Measurements from ENCODE around the gene ZNF862. TPM values are rescaled to one million over a fixed set of nuclear protein-coding genes. Genes with fewer than 3 reads are reported as not detected.

ZNF862 gene
- total RNA-seq, 1 experiment from 2014 or later = 3.6 TPM

DNA sequence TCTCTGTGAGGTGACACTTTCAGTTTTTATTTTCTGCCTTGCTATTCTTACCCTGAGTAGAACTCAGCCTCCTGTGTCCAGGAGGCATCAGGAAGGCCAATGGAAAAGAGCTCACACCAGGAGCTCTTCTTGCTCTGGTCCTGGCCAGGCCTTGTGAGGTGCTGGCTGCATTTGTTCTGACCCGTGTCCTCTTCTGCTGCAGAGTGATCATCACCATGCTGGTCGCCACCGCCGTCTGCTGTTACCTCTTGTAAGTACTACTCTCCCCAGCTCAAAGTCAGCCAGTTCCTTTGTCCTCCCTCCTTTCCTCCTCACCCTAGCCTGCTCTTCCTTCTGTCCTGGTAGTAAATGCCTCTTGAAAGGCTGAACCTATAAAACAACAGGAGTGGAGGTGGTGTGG lies 37.2 kb downstream of the ZNF862 start:
- POLR2A ChIA-PET = no interaction called here
- Mint-ChIP-seq H3K4me3 (peak overlapping the region; percentile 68; the same call in 1 of the 2 replicates), H3K27ac (no peak overlapping the region; the same call in 1 of the 2 replicates), H3K27me3 (ENCODE audit: low read depth) (peaks cover 26% of the 10 kb centered on the region), H3K36me3 (no peaks in the 10 kb centered on the region), H3K4me1 (peaks cover 16% of the 10 kb centered on the region), H3K9me3 (no peaks in the 10 kb centered on the region)
- TF ChIP-seq JAZF1 (CRISPR knock-in tag; IDR thresholded peaks at IDR 0.05) = no peak
- TF ChIP-seq FOXK1 (CRISPR knock-in tag; IDR thresholded peaks at IDR 0.05) = no peak
- TF ChIP-seq ZNF423 (CRISPR knock-in tag; IDR thresholded peaks at IDR 0.05) = no peak
- TF ChIP-seq GTF2I (CRISPR knock-in tag; conservative IDR thresholded peaks at IDR 0.05) = no peak
- no peak for TF ChIP-seq GABPB1 (CRISPR knock-in tag; IDR thresholded peaks at IDR 0.05)
- no peak for TF ChIP-seq JUN (CRISPR knock-in tag; IDR thresholded peaks at IDR 0.05)
- TF ChIP-seq ZNF138 (CRISPR knock-in tag; conservative IDR thresholded peaks at IDR 0.05) = no peak
- TF ChIP-seq ESRRA (CRISPR knock-in tag; IDR thresholded peaks at IDR 0.05; ENCODE audit: borderline replicate concordance) = no peak
- TF ChIP-seq HMGXB4 (CRISPR knock-in tag; IDR thresholded peaks at IDR 0.05) = no peak
- TF ChIP-seq CREM (CRISPR knock-in tag; IDR thresholded peaks at IDR 0.05) = no peak
- TF ChIP-seq TEAD4 (CRISPR knock-in tag; IDR thresholded peaks at IDR 0.05) = no peak
- TF ChIP-seq NFE2L1 (CRISPR knock-in tag; IDR thresholded peaks at IDR 0.05) = no peak
- TF ChIP-seq, protein P1, sequence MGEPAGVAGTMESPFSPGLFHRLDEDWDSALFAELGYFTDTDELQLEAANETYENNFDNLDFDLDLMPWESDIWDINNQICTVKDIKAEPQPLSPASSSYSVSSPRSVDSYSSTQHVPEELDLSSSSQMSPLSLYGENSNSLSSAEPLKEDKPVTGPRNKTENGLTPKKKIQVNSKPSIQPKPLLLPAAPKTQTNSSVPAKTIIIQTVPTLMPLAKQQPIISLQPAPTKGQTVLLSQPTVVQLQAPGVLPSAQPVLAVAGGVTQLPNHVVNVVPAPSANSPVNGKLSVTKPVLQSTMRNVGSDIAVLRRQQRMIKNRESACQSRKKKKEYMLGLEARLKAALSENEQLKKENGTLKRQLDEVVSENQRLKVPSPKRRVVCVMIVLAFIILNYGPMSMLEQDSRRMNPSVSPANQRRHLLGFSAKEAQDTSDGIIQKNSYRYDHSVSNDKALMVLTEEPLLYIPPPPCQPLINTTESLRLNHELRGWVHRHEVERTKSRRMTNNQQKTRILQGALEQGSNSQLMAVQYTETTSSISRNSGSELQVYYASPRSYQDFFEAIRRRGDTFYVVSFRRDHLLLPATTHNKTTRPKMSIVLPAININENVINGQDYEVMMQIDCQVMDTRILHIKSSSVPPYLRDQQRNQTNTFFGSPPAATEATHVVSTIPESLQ (CRISPR knock-in tag; IDR thresholded peaks at IDR 0.05) = no peak
- TF ChIP-seq IRF2 (CRISPR knock-in tag; IDR thresholded peaks at IDR 0.05; ENCODE audit: borderline replicate concordance, low read depth) = no peak
- TF ChIP-seq MYBL2 (CRISPR knock-in tag; IDR thresholded peaks at IDR 0.05) = no peak
- no peak for TF ChIP-seq ETV6 (CRISPR knock-in tag; IDR thresholded peaks at IDR 0.05)
- no peak for ATAC-seq
- DNase-seq (ENCODE audit: low spot score) = no peak
- CTCF ChIA-PET = interaction anchor here (1.2 to 1.6 kb wide), 3 partner anchors 8 to 75 kb away, joined by 3 to 6 read pairs (median 4); no protein-coding TSS in a partner anchor

- Mint-ChIP-seq H3K4me3 (no peak overlapping the region), H3K27ac (no peak overlapping the region), H3K27me3 (ENCODE audit: low read depth) (peaks cover 19% of the 10 kb centered on the region), H3K36me3 (no peaks in the 10 kb centered on the region), H3K4me1 (peaks cover 10% of the 10 kb centered on the region; the same call in 1 of the 2 replicates), H3K9me3 (no peaks in the 10 kb centered on the region)
- no peak for DNase-seq (ENCODE audit: low spot score)
- ChIA-PET POLR2A (no interaction called here), CTCF (no interaction called here)
- ATAC-seq = no peak
- no peak for TF ChIP-seq RELA (CRISPR knock-in tag; IDR thresholded peaks at IDR 0.05; ENCODE audit: borderline replicate concordance)
- TF ChIP-seq FOXJ3 (CRISPR knock-in tag; IDR thresholded peaks at IDR 0.05; ENCODE audit: borderline replicate concordance) = no peak
- TF ChIP-seq AR (CRISPR knock-in tag; IDR thresholded peaks at IDR 0.05) = no peak
- TF ChIP-seq FOXK1 (CRISPR knock-in tag; IDR thresholded peaks at IDR 0.05) = no peak
- TF ChIP-seq, protein P2, sequence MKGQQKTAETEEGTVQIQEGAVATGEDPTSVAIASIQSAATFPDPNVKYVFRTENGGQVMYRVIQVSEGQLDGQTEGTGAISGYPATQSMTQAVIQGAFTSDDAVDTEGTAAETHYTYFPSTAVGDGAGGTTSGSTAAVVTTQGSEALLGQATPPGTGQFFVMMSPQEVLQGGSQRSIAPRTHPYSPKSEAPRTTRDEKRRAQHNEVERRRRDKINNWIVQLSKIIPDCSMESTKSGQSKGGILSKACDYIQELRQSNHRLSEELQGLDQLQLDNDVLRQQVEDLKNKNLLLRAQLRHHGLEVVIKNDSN (CRISPR knock-in tag; IDR thresholded peaks at IDR 0.05) = no peak
- TF ChIP-seq, protein P3, sequence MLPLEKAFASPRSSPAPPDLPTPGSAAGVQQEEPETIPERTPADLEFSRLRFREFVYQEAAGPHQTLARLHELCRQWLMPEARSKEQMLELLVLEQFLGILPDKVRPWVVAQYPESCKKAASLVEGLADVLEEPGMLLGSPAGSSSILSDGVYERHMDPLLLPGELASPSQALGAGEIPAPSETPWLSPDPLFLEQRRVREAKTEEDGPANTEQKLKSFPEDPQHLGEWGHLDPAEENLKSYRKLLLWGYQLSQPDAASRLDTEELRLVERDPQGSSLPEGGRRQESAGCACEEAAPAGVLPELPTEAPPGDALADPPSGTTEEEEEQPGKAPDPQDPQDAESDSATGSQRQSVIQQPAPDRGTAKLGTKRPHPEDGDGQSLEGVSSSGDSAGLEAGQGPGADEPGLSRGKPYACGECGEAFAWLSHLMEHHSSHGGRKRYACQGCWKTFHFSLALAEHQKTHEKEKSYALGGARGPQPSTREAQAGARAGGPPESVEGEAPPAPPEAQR (CRISPR knock-in tag; IDR thresholded peaks at IDR 0.05) = no peak
- TF ChIP-seq, protein P4, sequence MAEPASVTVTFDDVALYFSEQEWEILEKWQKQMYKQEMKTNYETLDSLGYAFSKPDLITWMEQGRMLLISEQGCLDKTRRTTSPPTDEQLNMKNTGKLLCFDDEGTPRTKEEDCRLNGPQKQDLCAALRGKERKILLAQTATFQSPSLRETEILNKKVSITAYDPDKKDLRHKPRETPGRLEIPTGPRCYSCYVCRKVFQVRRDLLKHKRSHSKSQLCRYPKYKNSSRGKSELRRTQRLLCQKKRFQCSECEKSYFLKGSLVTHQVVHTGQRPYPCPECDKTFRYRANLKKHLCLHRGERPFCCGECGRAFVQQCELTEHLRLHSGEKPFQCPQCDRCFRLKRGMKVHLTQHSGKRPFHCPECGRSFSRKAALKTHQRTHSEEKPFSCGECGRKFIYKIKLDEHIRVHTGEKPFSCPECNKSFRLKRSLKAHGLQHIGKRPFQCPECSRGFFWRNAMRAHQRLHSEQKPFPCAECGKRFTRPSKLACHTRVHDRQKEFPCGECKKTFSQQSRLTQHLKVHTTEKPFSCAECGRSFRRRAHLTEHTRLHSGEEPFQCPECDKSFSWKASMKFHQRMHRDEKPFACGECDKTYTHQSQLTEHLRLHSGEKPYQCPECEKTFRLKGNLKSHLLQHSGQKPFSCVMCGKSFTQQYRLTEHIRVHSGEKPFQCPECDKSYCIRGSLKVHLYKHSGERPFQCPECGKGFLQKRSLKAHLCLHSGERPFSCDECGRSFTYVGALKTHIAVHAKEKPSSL (CRISPR knock-in tag; conservative IDR thresholded peaks at IDR 0.05) = no peak
- no peak for TF ChIP-seq ATF2 (CRISPR knock-in tag; IDR thresholded peaks at IDR 0.05; ENCODE audit: borderline replicate concordance, low read depth)
- TF ChIP-seq TEAD4 (CRISPR knock-in tag; IDR thresholded peaks at IDR 0.05) = no peak
Observed at GRCh38 chr7:149877890-149878522, 39.8 kb downstream of the ZNF862 start.
